Large intestine (tissue), 12 donors: ENCODE results near the gene CEP164. TPM values are rescaled to one million over a fixed set of nuclear protein-coding genes. Genes with fewer than 3 reads are reported as not detected.

ENCODE experiments used
- DNase-seq, 2 donors: peaks; one replicate each; pipeline versions ENCODE4 v3.0.0 to v3.0.0-alpha.2; 2013
- H3K27ac ChIP-seq: one replicate; pipeline ENCODE4 v1.5.1; 2013; ENCODE audit warnings: low read length
- H3K27me3 ChIP-seq: 2 replicates; pipeline ENCODE4 v1.6.1; 2013; ENCODE audit warnings: low read length; ENCODE audit not compliant: control insufficient read depth, insufficient read depth
- H3K36me3 ChIP-seq: 2 replicates; pipeline ENCODE4 v1.6.1; 2013; ENCODE audit warnings: low read length; ENCODE audit not compliant: control insufficient read depth, insufficient read depth
- H3K4me1 ChIP-seq: one replicate; pipeline ENCODE4 v1.6.1; 2013; ENCODE audit warnings: low read length; ENCODE audit not compliant: control insufficient read depth, insufficient read depth
- H3K4me3 ChIP-seq: one replicate; pipeline ENCODE4 v1.5.1; 2013; ENCODE audit warnings: low read length
- H3K9me3 ChIP-seq: one replicate; pipeline ENCODE4 v1.6.1; 2013; ENCODE audit warnings: mild to moderate bottlenecking, low read depth, low read length, moderate library complexity; ENCODE audit not compliant: control insufficient read depth
- WGBS: methylation state at CpG from one replicate; pipeline ENCODE4 v1.1.5; 2013; ENCODE audit warnings: low lambda C conversion rate; ENCODE audit not compliant: insufficient coverage; 5-methylcytosine and 5-hydroxymethylcytosine counted together
- long read RNA-seq, 11 donors: transcript quantifications; one replicate each; lab custom pipeline, GENCODE V29; 2026
- polyA plus RNA-seq: library from polyadenylated mRNA; unstranded; fragments of 120-200 nt; gene quantifications from one replicate; pipeline ENCODE4 v1.2.1, GENCODE V29; 2013

The CEP164 gene
- 31.0 TPM for polyA plus RNA-seq
- long read RNA-seq, donor 1, partial matches to known transcripts: 0 of 1 reads
- long read RNA-seq, donor 1, other reads (novel, unspliced or antisense): 0 of 1 reads
- long read RNA-seq, donor 2, partial matches to known transcripts: 0 of 6 reads
- long read RNA-seq, donor 2, other reads (novel, unspliced or antisense): 0 of 6 reads
- long read RNA-seq, donor 3: 0 reads
- long read RNA-seq, donor 4: 0 reads
- long read RNA-seq, donor 5, partial matches to known transcripts: 0 of 1 reads
- long read RNA-seq, donor 5, other reads (novel, unspliced or antisense): 0 of 1 reads
- long read RNA-seq, donor 6, partial matches to known transcripts: 0 of 5 reads
- long read RNA-seq, donor 6, other reads (novel, unspliced or antisense): 0 of 5 reads
- long read RNA-seq, donor 7, partial matches to known transcripts: 9 of 11 reads
- long read RNA-seq, donor 7, other reads (novel, unspliced or antisense): 0 of 11 reads
- long read RNA-seq, donor 8, partial matches to known transcripts: 0 of 6 reads
- long read RNA-seq, donor 8, other reads (novel, unspliced or antisense): 0 of 6 reads
- long read RNA-seq, donor 9, partial matches to known transcripts: 0 of 2 reads
- long read RNA-seq, donor 9, other reads (novel, unspliced or antisense): 0 of 2 reads
- long read RNA-seq, donor 10, partial matches to known transcripts: 0 of 8 reads
- long read RNA-seq, donor 10, other reads (novel, unspliced or antisense): 0 of 8 reads
- long read RNA-seq, donor 11, partial matches to known transcripts: 0 of 5 reads
- long read RNA-seq, donor 11, other reads (novel, unspliced or antisense): 0 of 5 reads

- Histone ChIP-seq H3K4me1 (peaks cover 6% of the 10 kb centered on the region), H3K27ac (peak within 1 kb of the TSS; percentile 70), H3K27me3 (no peaks in the 10 kb centered on the region), H3K4me3 (peak within 1 kb of the TSS; percentile 66), H3K36me3 (no peaks in the 10 kb centered on the region), H3K9me3 (no peaks in the 10 kb centered on the region)
- WGBS: 0% methylated on average over 1 of the region's 64 CpGs
- DNase-seq: peak; percentile 94 to 98
Measured at GRCh38 chr11:117327567-117328374, at the start of gene CEP164. TSS of gene CEP164 (plus strand) at chr11:117327854. CDS start at chr11:117338587, 10,733 bp downstream.

GRCh38 chr11:117278347-117278746, 49.3 kb upstream of the CEP164 start:
- Histone ChIP-seq H3K27ac (no peak overlapping the region), H3K27me3 (no peaks in the 10 kb centered on the region), H3K4me1 (no peaks in the 10 kb centered on the region), H3K36me3 (peaks cover 26% of the 10 kb centered on the region), H3K9me3 (no peaks in the 10 kb centered on the region), H3K4me3 (no peak overlapping the region)
- DNase-seq: no peak
- WGBS: 100% methylated on average over 1 of the region's 2 CpGs

GRCh38 chr11:117279711-117280376, 47.8 kb upstream of the CEP164 start:
- Histone ChIP-seq H3K4me1 (no peaks in the 10 kb centered on the region), H3K9me3 (no peaks in the 10 kb centered on the region), H3K36me3 (peaks cover 32% of the 10 kb centered on the region), H3K27me3 (no peaks in the 10 kb centered on the region), H3K27ac (no peak overlapping the region), H3K4me3 (no peak overlapping the region)
- DNase-seq: no peak
- no CpG with 5 or more reads among the region's 4 CpGs for WGBS

GRCh38 chr11:117281159-117281558, 46.5 kb upstream of the CEP164 start:
- Histone ChIP-seq H3K27me3 (no peaks in the 10 kb centered on the region), H3K9me3 (no peaks in the 10 kb centered on the region), H3K4me3 (no peak overlapping the region), H3K27ac (no peak overlapping the region), H3K4me1 (no peaks in the 10 kb centered on the region), H3K36me3 (peaks cover 40% of the 10 kb centered on the region)
- 89% methylated on average over 3 of the region's 6 CpGs for WGBS
- no peak for DNase-seq

- Histone ChIP-seq H3K4me1 (peaks cover 2% of the 10 kb centered on the region), H3K27me3 (no peaks in the 10 kb centered on the region), H3K27ac (no peak overlapping the region), H3K9me3 (no peaks in the 10 kb centered on the region), H3K4me3 (no peak overlapping the region), H3K36me3 (peaks cover 40% of the 10 kb centered on the region)
- WGBS: no CpG with 5 or more reads among the region's 7 CpGs
- DNase-seq: no peak
Measured at GRCh38 chr11:117281869-117282268, 45.8 kb upstream of the CEP164 start.

- H3K9me3 ChIP-seq: no peaks in the 10 kb centered on the region
- no peaks in the 10 kb centered on the region for H3K27me3 ChIP-seq
- H3K4me3 ChIP-seq: no peak overlapping the region
- no peak for DNase-seq
- peaks cover 11% of the 10 kb centered on the region for H3K4me1 ChIP-seq
- H3K36me3 ChIP-seq: peaks cover 43% of the 10 kb centered on the region
- no CpG with 5 or more reads among the region's 3 CpGs for WGBS
- no peak overlapping the region for H3K27ac ChIP-seq
Measured at GRCh38 chr11:117282956-117283355, 44.7 kb upstream of the CEP164 start.

GRCh38 chr11:117284053-117284452, 43.6 kb upstream of the CEP164 start:
- Histone ChIP-seq H3K4me1 (peaks cover 16% of the 10 kb centered on the region), H3K4me3 (no peak overlapping the region), H3K27me3 (no peaks in the 10 kb centered on the region), H3K36me3 (peaks cover 52% of the 10 kb centered on the region), H3K9me3 (no peaks in the 10 kb centered on the region), H3K27ac (no peak overlapping the region)
- no peak for DNase-seq
- no CpG with 5 or more reads among the region's 2 CpGs for WGBS

- Histone ChIP-seq H3K27ac (no peak overlapping the region), H3K9me3 (no peaks in the 10 kb centered on the region), H3K4me1 (peaks cover 16% of the 10 kb centered on the region), H3K4me3 (no peak overlapping the region), H3K36me3 (peaks cover 68% of the 10 kb centered on the region), H3K27me3 (no peaks in the 10 kb centered on the region)
- no peak for DNase-seq
- no CpG with 5 or more reads among the region's 2 CpGs for WGBS
Measured at GRCh38 chr11:117286588-117286987, 41.1 kb upstream of the CEP164 start.

GRCh38 chr11:117287668-117288067, 40.0 kb upstream of the CEP164 start:
- peaks cover 66% of the 10 kb centered on the region for H3K36me3 ChIP-seq
- DNase-seq: peak; percentile 61 to 81
- no peaks in the 10 kb centered on the region for H3K27me3 ChIP-seq
- no CpG with 5 or more reads among the region's 3 CpGs for WGBS
- H3K4me3 ChIP-seq: no peak overlapping the region
- no peaks in the 10 kb centered on the region for H3K9me3 ChIP-seq
- H3K27ac ChIP-seq: peak overlapping the region; percentile 30
- peaks cover 16% of the 10 kb centered on the region for H3K4me1 ChIP-seq
